Activated CD8-positive, alpha-beta memory T cell treated with anti-CD3 and anti-CD28 coated beads for 1 hour (primary cell): ENCODE measurements around the gene RNF166.

ENCODE experiments used
- DNase-seq, 2 donors: peaks; one replicate each; pipeline ENCODE4 v3.0.0-alpha.2; 2020; ENCODE audit warnings: low read depth in 1 of 2; ENCODE audit errors: extremely low read depth in 1 of 2

Gene RNF166

GRCh38 chr16:88706229-88706964 is at the start of gene RNF166, which contains the start of gene CTU2:
Gene RNF166 (minus strand): TSS chr16:88706408. CDS start chr16:88706325, 83 bp downstream.
Gene CTU2 (plus strand): TSS chr16:88706503. CDS start chr16:88706531, 28 bp downstream.
- peak; percentile 76 to 93 for DNase-seq

- DNase-seq, result no peak
Observed at GRCh38 chr16:88754912-88755744, 48.9 kb upstream of the RNF166 start.

GRCh38 chr16:88754109-88754911 is 48.1 kb upstream of the RNF166 start:
- no peak for DNase-seq

- no peak for DNase-seq
Observed at GRCh38 chr16:88753602-88754001, 47.4 kb upstream of the RNF166 start.

GRCh38 chr16:88753191-88753590 is 47.0 kb upstream of the RNF166 start:
- DNase-seq, result no peak

- no peak for DNase-seq
Observed at GRCh38 chr16:88752386-88753002, 46.3 kb upstream of the RNF166 start.

GRCh38 chr16:88750854-88751253 is 44.6 kb upstream of the RNF166 start:
- no peak for DNase-seq

- DNase-seq, result no peak
Observed at GRCh38 chr16:88749358-88749757, 43.1 kb upstream of the RNF166 start.

- no peak for DNase-seq
Observed at GRCh38 chr16:88748364-88748763, 42.2 kb upstream of the RNF166 start.

GRCh38 chr16:88747588-88748301 is 41.5 kb upstream of the RNF166 start:
- DNase-seq, result no peak

- no peak for DNase-seq
Observed at GRCh38 chr16:88746506-88746905, 40.3 kb upstream of the RNF166 start.

GRCh38 chr16:88744577-88745521 is 38.6 kb upstream of the RNF166 start:
- no peak for DNase-seq

- peak; percentile 42 to 71 for DNase-seq
Observed at GRCh38 chr16:88743693-88744576, 37.7 kb upstream of the RNF166 start.

GRCh38 chr16:88742896-88743605 is 36.8 kb upstream of the RNF166 start:
- no peak for DNase-seq

GRCh38 chr16:88741368-88741767 is 35.2 kb upstream of the RNF166 start:
- no peak for DNase-seq

- no peak for DNase-seq
Observed at GRCh38 chr16:88740727-88741055, 34.5 kb upstream of the RNF166 start.

- no peak for DNase-seq
Observed at GRCh38 chr16:88739977-88740726, 33.9 kb upstream of the RNF166 start.
